CD14-positive monocyte (primary cell): ENCODE measurements around the gene PRR27. TPM values are rescaled to one million over a fixed set of nuclear protein-coding genes. Genes with fewer than 3 reads are reported as not detected.
A peak's percentile ranks its signal among the peaks of the same experiment; 100 is the strongest.

Experiments
- DNase-seq, 3 donors: peaks; one replicate each; pipeline ENCODE4 v3.0.0-alpha.2; 2011 to 2022
- H2AFZ ChIP-seq: 2 replicates; pipeline ENCODE4 v1.6.0; 2012; ENCODE audit warnings: mild to moderate bottlenecking, low read depth, low read length, inconsistent platforms; ENCODE audit not compliant: insufficient read depth, poor library complexity, severe bottlenecking
- H3K27ac ChIP-seq, 2 donors: 1 replicate in 1 of 2; 2 replicates in 1 of 2; pipeline ENCODE4 v1.5.1; 2012 to 2013; ENCODE audit warnings: low read length in 2 of 2, control low read depth in 1 of 2, inconsistent platforms in 1 of 2, low read depth in 1 of 2, mild to moderate bottlenecking in 1 of 2
- H3K27me3 ChIP-seq, 2 donors: one replicate each; pipeline versions ENCODE4 v1.6.0 to v1.6.1; 2011 to 2013; ENCODE audit warnings: low read length in 2 of 2; ENCODE audit not compliant: control insufficient read depth in 2 of 2, insufficient read depth in 2 of 2
- H3K36me3 ChIP-seq, 2 donors: replicated peaks in 1 of 2; 1 replicate in 1 of 2; 2 replicates in 1 of 2; pipeline versions ENCODE4 v1.5.1 to v1.6.1; 2012 to 2013; ENCODE audit warnings: low read length in 2 of 2, control low read depth in 1 of 2, inconsistent platforms in 1 of 2, mild to moderate bottlenecking in 1 of 2; ENCODE audit not compliant: insufficient read depth in 2 of 2, control insufficient read depth in 1 of 2
- H3K4me1 ChIP-seq, 2 donors: 1 replicate in 1 of 2; 2 replicates in 1 of 2; pipeline versions ENCODE4 v1.5.1 to v1.6.1; 2012 to 2013; ENCODE audit warnings: low read length in 2 of 2, control low read depth in 1 of 2, inconsistent platforms in 1 of 2, mild to moderate bottlenecking in 1 of 2, moderate library complexity in 1 of 2; ENCODE audit not compliant: insufficient read depth in 2 of 2, control insufficient read depth in 1 of 2
- H3K4me2 ChIP-seq: replicated peaks from 2 replicates; pipeline ENCODE3; 2012; ENCODE audit warnings: low read length, moderate library complexity, mild to moderate bottlenecking; ENCODE audit not compliant: poor library complexity, severe bottlenecking; ENCODE audit errors: extremely low read depth
- H3K4me3 ChIP-seq, 3 experiments: fragments of 200-600 bp in 1 of 3; sonication (generic) in 1 of 3; replicated peaks in 1 of 3; 1 replicate in 2 of 3; 2 replicates in 1 of 3; pipeline ENCODE4 v1.5.1; 2011 to 2013; ENCODE audit warnings: low read length in 3 of 3, mild to moderate bottlenecking in 3 of 3, control low read depth in 2 of 3, low read depth in 2 of 3, inconsistent platforms in 1 of 3, moderate library complexity in 1 of 3
- H3K79me2 ChIP-seq: 2 replicates; pipeline ENCODE4 v1.6.0; 2012; ENCODE audit warnings: mild to moderate bottlenecking, control low read depth, inconsistent platforms, low read length, moderate library complexity; ENCODE audit not compliant: insufficient read depth
- H3K9ac ChIP-seq: 2 replicates; pipeline ENCODE4 v1.6.0; 2017; ENCODE audit warnings: low read length, mild to moderate bottlenecking; ENCODE audit not compliant: insufficient read depth, poor library complexity, severe bottlenecking
- H3K9me3 ChIP-seq, 2 donors: replicated peaks in 1 of 2; 1 replicate in 1 of 2; 2 replicates in 1 of 2; pipeline versions ENCODE4 v1.5.1 to v1.6.1; 2012 to 2013; ENCODE audit warnings: low read length in 2 of 2, control low read depth in 1 of 2; ENCODE audit not compliant: control insufficient read depth in 1 of 2, insufficient read depth in 1 of 2
- H4K20me1 ChIP-seq: 2 replicates; pipeline ENCODE4 v1.6.0; 2012; ENCODE audit warnings: mild to moderate bottlenecking, low read length, control low read depth, moderate library complexity; ENCODE audit not compliant: insufficient read depth
- H3K27ac Mint-ChIP-seq, 7 donors: one replicate each; pipeline ENCODE4 v1.8.0; 2020; ENCODE audit warnings: mild to moderate bottlenecking in 7 of 7, mixed read lengths in 7 of 7, moderate library complexity in 6 of 7, inconsistent platforms in 2 of 7
- H3K27me3 Mint-ChIP-seq, 3 donors: one replicate each; pipeline ENCODE4 v1.8.0; 2021 to 2022; ENCODE audit warnings: low read depth in 3 of 3, mild to moderate bottlenecking in 3 of 3, mixed read lengths in 3 of 3, moderate library complexity in 3 of 3, inconsistent platforms in 1 of 3
- H3K36me3 Mint-ChIP-seq, 2 donors: one replicate each; pipeline ENCODE4 v1.8.0; 2020; ENCODE audit warnings: mixed read lengths in 2 of 2, inconsistent platforms in 1 of 2, mild to moderate bottlenecking in 1 of 2
- H3K4me1 Mint-ChIP-seq: one replicate; pipeline ENCODE4 v1.8.0; 2020; ENCODE audit warnings: mild to moderate bottlenecking, mixed read lengths
- H3K4me3 Mint-ChIP-seq, 2 donors: one replicate each; pipeline ENCODE4 v1.8.0; 2020; ENCODE audit warnings: mild to moderate bottlenecking in 2 of 2, mixed read lengths in 2 of 2, moderate library complexity in 1 of 2
- H3K9me3 Mint-ChIP-seq, 7 donors: one replicate each; pipeline ENCODE4 v1.8.0; 2020 to 2022; ENCODE audit warnings: mixed read lengths in 7 of 7, mild to moderate bottlenecking in 6 of 7, moderate library complexity in 6 of 7, inconsistent platforms in 2 of 7
- CTCF ChIP-seq: fragments of 200-600 bp; IDR thresholded peaks from one replicate; pipeline ENCODE4 v1.8.0; 2022; ENCODE audit warnings: antibody characterized with exemption, mild to moderate bottlenecking
- WGBS: methylation state at CpG from one replicate; pipeline ENCODE4 v1.1.5; 2013; ENCODE audit warnings: missing lambda C conversion rate; ENCODE audit not compliant: insufficient coverage; 5-methylcytosine and 5-hydroxymethylcytosine counted together
- intact Hi-C, 2 donors: fragments of 100-400 bp; cut with micrococcal nuclease; formaldehyde crosslinking; loops; one replicate each; pipeline versions ENCODE4 v1.15.0 to v1.15.1; 2023
- polyA plus RNA-seq, 3 donors: library from polyadenylated mRNA; depleted of rRNA in 1 of 3; unstranded in 2 of 3; stranded (reverse) in 1 of 3; fragments of 300-500 nt in 2 of 3; fragments of >200 nt in 1 of 3; fragmentation: Illumina TruSeq in 2 of 3; gene quantifications; 1 replicate in 2 of 3; 2 replicates in 1 of 3; pipeline ENCODE4 v1.2.3, GENCODE V29; 2012 to 2021

Gene PRR27
- polyA plus RNA-seq, 3 donors: not detected

DNA sequence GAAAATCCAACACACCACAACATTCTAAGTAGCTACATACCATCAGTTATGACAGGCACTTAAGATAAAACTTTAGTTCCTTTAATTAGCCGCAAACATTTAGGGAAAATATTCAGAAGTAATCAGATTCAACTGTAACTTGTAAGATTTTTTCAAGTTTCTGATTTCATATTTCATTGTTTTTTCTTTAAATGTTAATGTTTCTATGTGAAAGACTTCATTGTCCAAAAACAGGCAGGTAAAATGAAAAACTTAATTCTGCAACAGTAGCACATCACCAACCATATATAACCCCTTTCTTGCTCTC, 29.9 kb downstream of the PRR27 start:
- Histone ChIP-seq H3K9ac (no peak overlapping the region), H3K9me3 (no peaks in the 10 kb centered on the region), H3K27ac (no peak overlapping the region), H3K4me2 (no peak overlapping the region), H3K79me2 (no peaks in the 10 kb centered on the region), H3K27me3 (no peaks in the 10 kb centered on the region), H3K4me3 (no peak overlapping the region), H2AFZ (no peak overlapping the region), H3K36me3 (no peaks in the 10 kb centered on the region), H3K4me1 (no peaks in the 10 kb centered on the region), H4K20me1 (no peaks in the 10 kb centered on the region)
- no peaks in the 10 kb centered on the region for H3K9me3 Mint-ChIP-seq
- H3K27ac Mint-ChIP-seq: no peak overlapping the region
- H3K4me3 Mint-ChIP-seq: no peak overlapping the region
- no peaks in the 10 kb centered on the region for H3K4me1 Mint-ChIP-seq
- intact Hi-C loops: no loop called here
- no peak for DNase-seq
- H3K27me3 Mint-ChIP-seq: peaks cover 0 to 1% (median under 1%) of the 10 kb centered on the region in 3 donors
- H3K36me3 Mint-ChIP-seq: no peaks in the 10 kb centered on the region
- no CpG with 5 or more reads among the region's 1 CpG for WGBS
- peak; percentile 39 for TF ChIP-seq CTCF

- Mint-ChIP-seq H3K36me3 (no peaks in the 10 kb centered on the region), H3K4me3 (no peak overlapping the region), H3K27me3 (no peaks in the 10 kb centered on the region), H3K4me1 (no peaks in the 10 kb centered on the region), H3K27ac (no peak overlapping the region), H3K9me3 (peaks cover 0 to 2% (median 0%) of the 10 kb centered on the region in 7 donors)
- intact Hi-C loops: no loop called here
- Histone ChIP-seq H3K4me2 (no peak overlapping the region), H3K27me3 (no peaks in the 10 kb centered on the region), H3K79me2 (no peaks in the 10 kb centered on the region), H3K9me3 (no peaks in the 10 kb centered on the region), H3K27ac (no peak overlapping the region), H4K20me1 (no peaks in the 10 kb centered on the region), H3K36me3 (no peaks in the 10 kb centered on the region), H3K9ac (no peak overlapping the region), H3K4me3 (no peak overlapping the region), H2AFZ (no peak overlapping the region), H3K4me1 (no peaks in the 10 kb centered on the region)
- no peak for TF ChIP-seq CTCF
- no CpG with 5 or more reads among the region's 1 CpG for WGBS
- no peak for DNase-seq
Measured at GRCh38 chr4:70187216-70187615, 33.2 kb downstream of the PRR27 start.
